Uterus (tissue), 4 donors: ENCODE results near the gene ZBTB8A. TPM values are rescaled to one million over a fixed set of nuclear protein-coding genes. Genes with fewer than 3 reads are reported as not detected.
"Not testable (repeated sequence)": the region's sequence is repeated elsewhere in the genome, so short reads cannot be mapped to it uniquely, and the experiment has no call there.

Experiments
- DNase-seq, 2 donors: peaks; one replicate each; pipeline ENCODE4 v3.0.0-alpha.2; 2019 to 2020
- H3K27ac ChIP-seq, 2 donors: fragments of 200-600 bp; sonication (generic); 1 replicate in 1 of 2; 2 replicates in 1 of 2; pipeline ENCODE4 v1.5.1; 2016 to 2018
- H3K27me3 ChIP-seq, 2 donors: fragments of 200-600 bp; sonication (generic); one replicate each; pipeline ENCODE4 v1.5.1; 2018 to 2019; ENCODE audit warnings: control low read depth in 1 of 2
- H3K36me3 ChIP-seq, 2 donors: fragments of 200-600 bp; sonication (generic); one replicate each; pipeline ENCODE4 v1.5.1; 2019; ENCODE audit warnings: control low read depth in 1 of 2
- H3K4me1 ChIP-seq, 2 donors: fragments of 200-600 bp; sonication (generic); one replicate each; pipeline ENCODE4 v1.5.1; 2018 to 2019; ENCODE audit warnings: control low read depth in 1 of 2
- H3K4me3 ChIP-seq, 2 donors: fragments of 200-600 bp; sonication (generic); 1 replicate in 1 of 2; 2 replicates in 1 of 2; pipeline ENCODE4 v1.5.1; 2018 to 2019; ENCODE audit warnings: mild to moderate bottlenecking in 1 of 2
- H3K9me3 ChIP-seq, 2 donors: fragments of 200-600 bp; sonication (generic); one replicate each; pipeline ENCODE4 v1.5.1; 2019; ENCODE audit warnings: control low read depth in 1 of 2
- CTCF ChIP-seq, 4 experiments: fragments of 200-600 bp in 2 of 4; fragments of 450-650 bp in 2 of 4; sonication (generic) in 2 of 4; IDR thresholded peaks; one replicate each; pipeline ENCODE4 v1.5.1; 2016 to 2019; ENCODE audit warnings: antibody characterized with exemption in 4 of 4, mild to moderate bottlenecking in 2 of 4, moderate library complexity in 1 of 4
- POLR2A ChIP-seq, 2 donors: fragments of 450-650 bp; IDR thresholded peaks; one replicate each; pipeline ENCODE4 v1.6.1; 2016; ENCODE audit warnings: antibody characterized with exemption in 2 of 2, mild to moderate bottlenecking in 1 of 2, moderate library complexity in 1 of 2
- intact Hi-C: fragments of 100-400 bp; cut with DNase I; formaldehyde crosslinking; loops from one replicate; pipeline ENCODE4 v1.15.1; 2023; ENCODE audit warnings: low total_unique reads
- total RNA-seq, 4 donors: library from RNA; depleted of rRNA in 3 of 4; stranded (reverse); fragments of >200 nt in 3 of 4; gene quantifications; one replicate each; pipeline versions ENCODE4 v1.1.0 to v1.2.4, GENCODE V29; 2014 to 2023
- donor health status: DM: yes; HTN: yes; CAD: no.

Gene ZBTB8A
- total RNA-seq, 4 donors from 2014 or later: 4.1 to 42.2 (median 17.2) TPM

GRCh38 chr1:32639489-32640075, 100.4 kb downstream of the ZBTB8A start:
- TF ChIP-seq POLR2A (IDR thresholded peaks at IDR 0.05) (no peak), CTCF (IDR thresholded peaks at IDR 0.05) (no peak)
- no peak overlapping the region for H3K4me3 ChIP-seq
- H3K36me3 ChIP-seq: no peaks in the 10 kb centered on the region
- no peaks in the 10 kb centered on the region for H3K4me1 ChIP-seq
- H3K27ac ChIP-seq: no peak overlapping the region
- intact Hi-C loops: no loop called here
- H3K27me3 ChIP-seq: no peaks in the 10 kb centered on the region
- no peak for DNase-seq
- H3K9me3 ChIP-seq: no peaks in the 10 kb centered on the region

- H3K4me1 ChIP-seq, H3K9me3 ChIP-seq, DNase-seq, H3K27ac ChIP-seq, intact Hi-C loops, H3K4me3 ChIP-seq, H3K27me3 ChIP-seq, H3K36me3 ChIP-seq: not testable (repeated sequence)
These were observed 103.1 kb downstream of the ZBTB8A start for GRCh38 chr1:32642292-32642827.

- Histone ChIP-seq H3K27ac (no peak overlapping the region), H3K36me3 (no peaks in the 10 kb centered on the region), H3K9me3 (no peaks in the 10 kb centered on the region), H3K27me3 (no peaks in the 10 kb centered on the region), H3K4me1 (peaks cover 0 to 4% of the 10 kb centered on the region in 2 donors), H3K4me3 (no peak overlapping the region)
- intact Hi-C loops: no loop called here
- TF ChIP-seq CTCF (IDR thresholded peaks at IDR 0.05) (no peak), POLR2A (IDR thresholded peaks at IDR 0.05) (no peak)
- no peak for DNase-seq
These were observed 105.2 kb downstream of the ZBTB8A start for GRCh38 chr1:32644426-32644825.

GRCh38 chr1:32647308-32648134, 108.3 kb downstream of the ZBTB8A start:
- H3K27ac ChIP-seq: no peak overlapping the region

GRCh38 chr1:32650248-32650751, 111.1 kb downstream of the ZBTB8A start, which contains the start of gene ZBTB8OS:
TSS of gene ZBTB8OS (minus strand) at chr1:32650550. CDS start at chr1:32650529, 21 bp downstream.
- intact Hi-C loops: no loop called here
- TF ChIP-seq CTCF (IDR thresholded peaks at IDR 0.05): no peak
- no peak for TF ChIP-seq POLR2A (IDR thresholded peaks at IDR 0.05)
- Histone ChIP-seq H3K27ac (peak within 1 kb of the TSS; percentile 100), H3K4me3 (peak within 1 kb of the TSS; percentile 48 to 95), H3K9me3 (no peaks in the 10 kb centered on the region), H3K4me1 (peaks cover 11 to 17% of the 10 kb centered on the region in 2 donors), H3K27me3 (no peaks in the 10 kb centered on the region), H3K36me3 (no peaks in the 10 kb centered on the region)
- peak; percentile 90 to 93 for DNase-seq

More at GRCh38 chr1:32647308-32648134, 108.3 kb downstream of the ZBTB8A start:
- Histone ChIP-seq H3K4me1 (peaks cover 7 to 10% of the 10 kb centered on the region in 2 donors), H3K27me3 (no peaks in the 10 kb centered on the region), H3K9me3 (no peaks in the 10 kb centered on the region), H3K4me3 (no peak overlapping the region), H3K36me3 (no peaks in the 10 kb centered on the region)
- DNase-seq: no peak
- TF ChIP-seq CTCF (IDR thresholded peaks at IDR 0.05): no peak
- TF ChIP-seq POLR2A (IDR thresholded peaks at IDR 0.05): no peak
- intact Hi-C loops: no loop called here
